Measurements from ENCODE around the gene CCKAR. TPM values are rescaled to one million over a fixed set of nuclear protein-coding genes. Genes with fewer than 3 reads are reported as not detected.

CCKAR gene
- total and polyA plus RNA-seq, 2 donors (not counting 3 experiments of a cell fraction or from before 2014, with no cell fraction given) = not detected

- ChIA-PET POLR2A (no interaction called here), CTCF (interaction anchor here (0.7 to 1.4 kb wide), 2 partner anchors 533 to 1086 kb away, joined by 3 to 4 read pairs; no protein-coding TSS in a partner anchor)
- Histone ChIP-seq H3K9ac (replicated peaks; ENCODE audit: extremely low read depth, insufficient read depth, low read length) (no peak overlapping the region), H3K27me3 (ENCODE audit: control insufficient read depth in 2 of 2, insufficient read depth in 2 of 2, low read length in 2 of 2) (peaks cover 7 to 8% of the 10 kb centered on the region in 2 experiments), H3K4me2 (ENCODE audit: insufficient read depth, low read length) (no peak overlapping the region), H3K79me2 (ENCODE audit: control insufficient read depth, insufficient read depth, low read length) (no peaks in the 10 kb centered on the region), H3K4me3 (replicated peaks in 1 of 3; ENCODE audit: insufficient read depth in 1 of 3, low read depth in 1 of 3, low read length in 3 of 3) (no peak overlapping the region), H2AFZ (ENCODE audit: low read depth, low read length) (no peak overlapping the region), H3K36me3 (ENCODE audit: control insufficient read depth in 2 of 2, extremely low read depth in 1 of 2, insufficient read depth in 2 of 2, low read length in 2 of 2) (no peaks in the 10 kb centered on the region), H3K9me3 (replicated peaks; ENCODE audit: control insufficient read depth, insufficient read depth, low read length) (no peaks in the 10 kb centered on the region), H3K9me1 (replicated peaks; ENCODE audit: control insufficient read depth, extremely low read depth, insufficient read depth, low read length) (no peaks in the 10 kb centered on the region), H3K27ac (ENCODE audit: insufficient read depth, low read depth, low read length) (no peak overlapping the region), H3K4me1 (ENCODE audit: control insufficient read depth, extremely low read depth, insufficient read depth, low read length) (no peaks in the 10 kb centered on the region), H4K20me1 (replicated peaks; ENCODE audit: control insufficient read depth, extremely low read depth, insufficient read depth, low read length) (no peaks in the 10 kb centered on the region)
- intact Hi-C loops (cut with micrococcal nuclease) (no loop called here), dilution Hi-C loops (cut with MboI; ENCODE audit: extremely low pct_ligation_motif_present, low sequenced_read_pairs) (no loop called here)
- FAIRE-seq (no peak), DNase-seq (ENCODE audit: low read depth, low spot score) (no peak)
- no TSS peak for BruUV-seq (replicated peaks)
- TF ChIP-seq POLR2A (IDR thresholded peaks at IDR 0.05; ENCODE audit: low read depth, low read length) (no peak), CTCF (IDR thresholded peaks at IDR 0.05; ENCODE audit: extremely low read depth in 1 of 2, insufficient read depth in 1 of 2, low read depth in 1 of 2, low read length in 2 of 2) (no peak), POLR2AphosphoS5 (IDR thresholded peaks at IDR 0.05; ENCODE audit: insufficient read depth, low read depth, low read length) (no peak), FOS (IDR thresholded peaks at IDR 0.05; ENCODE audit: borderline replicate concordance, insufficient read depth, low read length) (no peak), MAX (IDR thresholded peaks at IDR 0.05; ENCODE audit: insufficient read depth, insufficient read length) (no peak), GATA2 (IDR thresholded peaks at IDR 0.05; ENCODE audit: insufficient read depth, insufficient read length, low read depth, low read length) (no peak), JUN (IDR thresholded peaks at IDR 0.05; ENCODE audit: borderline replicate concordance, insufficient read depth, insufficient read length, low read depth) (no peak), EZH2 (IDR thresholded peaks at IDR 0.05; ENCODE audit: borderline replicate concordance, low read depth, low read length, severe bottlenecking) (no peak), MYC (IDR thresholded peaks at IDR 0.05; ENCODE audit: low read depth, low read length) (no peak)
Measured at GRCh38 chr4:26474551-26474950, 15.7 kb downstream of the CCKAR start.
